GM18867 (cell line): Measurements from ENCODE around the gene KLB.
"Not testable (repeated sequence)": the region's sequence is repeated elsewhere in the genome, so short reads cannot be mapped to it uniquely, and the experiment has no call there.

Experiments used
- ATAC-seq: cut with Tn5 transposase; IDR thresholded peaks from one replicate; pipeline ENCODE4 v1.9.1; 2021; ENCODE audit warnings: mild to moderate bottlenecking, moderate library complexity; ENCODE audit not compliant: unreplicated experiment

The KLB gene

DNA sequence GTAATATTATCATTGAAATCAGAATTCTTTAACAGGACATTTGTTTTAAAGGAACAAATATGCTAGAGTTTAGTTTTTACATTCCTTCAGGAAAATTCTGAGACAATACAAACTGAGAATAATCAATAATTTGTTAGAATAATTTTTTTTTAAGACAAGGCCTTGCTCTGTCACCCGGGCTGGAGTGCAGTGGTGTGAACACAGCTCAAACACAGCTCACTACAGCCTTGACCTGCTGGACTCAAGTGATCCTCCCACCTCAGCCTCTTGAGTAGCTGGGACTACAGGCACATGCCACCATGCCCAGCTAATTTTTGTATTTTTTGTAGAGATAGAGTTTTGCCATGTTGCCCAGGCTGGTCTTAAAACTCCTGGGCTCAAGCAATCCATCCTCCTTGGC, 18.6 kb downstream of the KLB start:
- ATAC-seq = not testable (repeated sequence)

DNA sequence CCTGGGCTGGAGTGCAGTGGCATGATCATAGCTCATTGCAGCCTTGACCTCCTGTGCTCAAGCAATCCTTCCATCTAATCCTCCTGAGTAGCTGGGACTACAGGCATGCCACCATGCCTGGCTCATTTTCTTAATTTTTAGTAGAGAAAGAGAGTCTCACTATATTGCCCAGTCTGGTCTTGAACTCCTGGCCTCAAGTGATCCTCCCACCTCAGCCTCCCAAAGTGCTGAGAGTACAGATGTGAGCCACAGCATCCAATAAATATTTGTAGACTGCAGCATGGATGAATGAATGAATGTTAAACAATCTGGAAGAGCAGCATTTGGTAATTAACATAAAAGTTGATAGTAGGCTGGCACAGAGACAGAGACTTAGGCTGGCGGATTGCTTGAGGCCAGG, 20.0 kb downstream of the KLB start:
- ATAC-seq = no peak

DNA sequence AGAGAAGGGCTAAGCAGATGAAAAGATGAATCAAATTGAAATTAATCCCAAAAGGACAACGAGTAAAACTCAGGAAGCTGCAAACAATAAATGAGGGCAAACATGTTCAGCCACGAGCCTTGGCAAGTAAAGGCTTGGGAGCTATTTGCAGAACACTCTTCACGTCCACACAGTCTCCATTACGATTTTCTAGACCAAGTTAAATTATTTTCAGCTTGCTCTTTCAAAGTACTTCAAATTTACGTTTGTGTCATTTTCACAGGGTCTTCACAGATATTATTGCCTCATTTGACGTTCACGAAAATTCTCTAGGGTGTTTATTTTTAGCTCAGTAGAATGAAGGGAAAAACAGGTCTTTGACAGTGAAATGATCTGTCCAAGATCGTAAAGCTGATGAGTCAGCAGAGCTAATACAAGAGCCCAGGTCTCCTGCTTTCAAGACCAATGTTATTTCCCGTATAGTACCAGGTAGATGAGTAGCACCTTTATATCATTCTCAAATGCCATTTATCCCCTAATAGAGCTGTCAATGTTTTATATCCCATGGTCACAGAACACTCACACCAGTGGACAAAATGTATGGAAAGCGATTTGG, 20.9 kb downstream of the KLB start:
- ATAC-seq = no peak

DNA sequence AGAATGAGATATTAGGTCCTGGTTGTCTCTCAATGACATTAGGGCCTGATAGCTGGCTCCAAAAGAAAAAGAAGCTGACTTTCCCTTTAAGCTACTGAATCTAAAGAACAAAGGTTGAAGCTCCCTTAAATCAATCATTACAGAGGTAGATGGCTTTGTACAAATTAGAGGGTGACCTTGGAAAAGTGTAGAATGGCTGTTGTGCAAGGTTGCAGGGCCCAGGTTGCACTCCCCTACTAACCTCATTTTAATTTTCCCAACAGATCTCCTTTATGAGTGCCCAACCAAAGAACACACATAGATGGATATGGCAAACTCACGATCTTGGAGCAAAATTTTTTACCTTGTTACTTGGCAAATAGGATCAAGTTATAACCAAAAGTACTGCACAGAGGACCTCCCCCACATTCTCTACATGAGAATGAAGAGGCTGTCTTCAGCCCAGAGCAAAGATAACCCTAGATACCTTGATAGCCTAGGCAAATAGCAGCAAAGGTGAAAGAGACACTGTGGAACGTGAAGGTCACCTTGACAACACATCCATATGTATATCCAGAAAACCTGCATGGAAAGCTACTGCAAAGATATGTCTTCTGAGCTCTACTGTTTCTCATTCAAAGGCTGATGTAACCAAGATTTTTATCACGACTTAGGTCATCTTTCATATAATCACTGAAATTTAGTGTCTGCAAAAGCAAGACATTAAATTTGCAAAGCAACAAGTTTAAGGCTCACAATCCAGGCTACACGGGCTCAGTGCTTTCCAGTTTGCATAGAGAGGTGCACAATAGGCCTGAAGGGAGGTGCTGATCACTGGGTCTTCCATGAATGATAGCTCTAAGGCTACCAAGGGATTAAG, 23.0 kb downstream of the KLB start:
- ATAC-seq = no peak

DNA sequence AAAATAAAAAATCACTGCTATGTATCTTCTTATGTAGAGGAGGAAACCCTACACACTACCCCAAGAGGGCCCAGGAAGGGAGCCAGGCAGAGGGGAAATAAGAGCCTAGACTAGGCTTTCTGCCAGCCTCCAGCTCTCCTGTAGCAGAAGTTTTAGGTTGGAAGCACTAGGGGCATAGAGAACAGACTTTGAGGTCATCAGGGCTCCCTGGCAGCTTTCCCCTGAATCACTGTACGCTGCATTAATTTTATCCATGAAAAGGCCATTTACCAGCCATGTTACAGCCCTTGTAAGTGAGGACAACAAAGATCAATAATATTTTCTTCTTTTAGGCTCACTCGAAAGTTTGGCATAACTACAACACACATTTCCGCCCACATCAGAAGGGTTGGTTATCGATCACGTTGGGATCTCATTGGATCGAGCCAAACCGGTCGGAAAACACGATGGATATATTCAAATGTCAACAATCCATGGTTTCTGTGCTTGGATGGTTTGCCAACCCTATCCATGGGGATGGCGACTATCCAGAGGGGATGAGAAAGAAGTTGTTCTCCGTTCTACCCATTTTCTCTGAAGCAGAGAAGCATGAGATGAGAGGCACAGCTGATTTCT, 27.3 kb downstream of the KLB start:
- no peak for ATAC-seq

DNA sequence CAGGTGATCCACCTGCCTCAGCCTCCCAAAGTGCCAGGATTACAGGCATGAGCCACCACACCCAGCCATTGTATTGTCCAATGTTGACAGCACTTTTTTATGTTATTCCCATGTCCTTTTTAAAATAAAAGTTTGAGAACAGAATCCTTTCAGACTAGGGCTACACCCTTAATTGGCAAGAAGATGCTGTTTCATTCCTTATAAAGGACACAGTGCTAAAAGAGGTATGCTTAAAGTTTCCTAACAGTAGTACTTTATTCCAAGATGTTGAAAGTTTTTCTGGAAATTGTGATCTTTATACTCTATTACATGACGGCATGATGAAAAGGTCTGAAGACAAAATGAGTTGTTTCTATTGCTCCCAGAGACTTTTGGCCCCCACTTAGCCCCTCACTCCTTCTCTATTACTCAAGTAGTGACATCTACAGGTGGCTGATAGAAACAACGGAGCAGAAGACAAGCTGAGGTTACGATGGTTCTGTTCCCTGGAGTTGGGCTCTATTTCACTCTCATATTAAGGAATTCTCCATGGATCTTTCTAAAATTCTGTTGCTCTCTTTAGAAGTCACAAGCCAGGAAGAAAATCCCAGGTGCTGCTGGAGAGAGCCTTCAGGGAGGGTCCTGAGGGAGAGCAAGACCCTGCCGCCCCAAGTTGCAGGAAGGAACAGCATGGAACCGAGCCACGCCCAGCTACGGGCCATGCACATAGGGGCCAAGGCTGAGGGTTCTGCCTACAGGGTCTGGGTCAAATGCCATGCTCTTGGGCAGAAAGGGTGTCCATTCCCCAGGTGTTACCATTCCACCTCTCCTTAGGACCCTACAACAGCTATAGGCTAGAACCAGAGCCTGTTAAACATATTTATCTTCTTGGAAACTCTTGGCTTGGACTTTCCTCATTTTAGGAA, 29.2 kb downstream of the KLB start:
- no peak for ATAC-seq

DNA sequence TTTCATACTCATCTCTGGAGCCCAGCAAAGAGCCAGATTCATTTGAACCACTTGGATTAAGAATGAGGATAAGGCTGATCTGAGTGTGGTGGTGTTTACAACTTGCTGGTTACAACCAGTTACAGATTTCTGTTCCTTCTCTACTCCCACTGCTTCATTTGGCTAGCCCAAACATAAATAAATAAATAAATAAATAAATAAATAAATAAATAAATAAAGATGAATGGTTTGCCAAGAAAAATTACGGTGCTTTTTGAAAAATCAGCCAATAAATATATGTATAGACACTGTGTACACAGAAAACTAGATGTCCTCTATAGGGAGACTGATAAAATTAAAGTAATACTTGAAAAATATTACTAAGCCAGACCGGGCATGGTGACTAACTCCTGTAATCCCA, 34.9 kb downstream of the KLB start:
- no peak for ATAC-seq

DNA sequence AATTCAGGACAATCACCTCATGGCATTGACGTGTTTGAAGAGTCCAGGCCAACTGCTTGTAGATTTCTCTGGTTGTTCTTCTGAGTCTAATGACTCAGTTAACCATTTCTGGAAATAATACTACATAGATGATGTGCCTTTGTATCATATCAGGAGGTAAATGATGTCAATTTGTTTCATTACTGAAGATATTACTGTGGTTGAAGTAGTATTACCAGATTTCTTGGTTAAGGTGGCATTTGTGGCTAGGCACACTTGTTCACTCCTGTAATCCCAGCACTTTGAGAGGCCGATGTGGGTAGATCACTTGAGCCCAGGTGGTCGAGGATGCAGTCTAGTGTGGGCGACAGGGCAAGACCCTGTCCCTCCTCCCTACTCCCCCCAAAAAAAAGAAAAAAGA, 36.3 kb downstream of the KLB start:
- ATAC-seq = no peak

DNA sequence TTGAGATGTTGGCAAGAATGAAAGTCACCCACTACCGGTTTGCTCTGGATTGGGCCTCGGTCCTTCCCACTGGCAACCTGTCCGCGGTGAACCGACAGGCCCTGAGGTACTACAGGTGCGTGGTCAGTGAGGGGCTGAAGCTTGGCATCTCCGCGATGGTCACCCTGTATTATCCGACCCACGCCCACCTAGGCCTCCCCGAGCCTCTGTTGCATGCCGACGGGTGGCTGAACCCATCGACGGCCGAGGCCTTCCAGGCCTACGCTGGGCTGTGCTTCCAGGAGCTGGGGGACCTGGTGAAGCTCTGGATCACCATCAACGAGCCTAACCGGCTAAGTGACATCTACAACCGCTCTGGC, 39.7 kb downstream of the KLB start:
- no peak for ATAC-seq

DNA sequence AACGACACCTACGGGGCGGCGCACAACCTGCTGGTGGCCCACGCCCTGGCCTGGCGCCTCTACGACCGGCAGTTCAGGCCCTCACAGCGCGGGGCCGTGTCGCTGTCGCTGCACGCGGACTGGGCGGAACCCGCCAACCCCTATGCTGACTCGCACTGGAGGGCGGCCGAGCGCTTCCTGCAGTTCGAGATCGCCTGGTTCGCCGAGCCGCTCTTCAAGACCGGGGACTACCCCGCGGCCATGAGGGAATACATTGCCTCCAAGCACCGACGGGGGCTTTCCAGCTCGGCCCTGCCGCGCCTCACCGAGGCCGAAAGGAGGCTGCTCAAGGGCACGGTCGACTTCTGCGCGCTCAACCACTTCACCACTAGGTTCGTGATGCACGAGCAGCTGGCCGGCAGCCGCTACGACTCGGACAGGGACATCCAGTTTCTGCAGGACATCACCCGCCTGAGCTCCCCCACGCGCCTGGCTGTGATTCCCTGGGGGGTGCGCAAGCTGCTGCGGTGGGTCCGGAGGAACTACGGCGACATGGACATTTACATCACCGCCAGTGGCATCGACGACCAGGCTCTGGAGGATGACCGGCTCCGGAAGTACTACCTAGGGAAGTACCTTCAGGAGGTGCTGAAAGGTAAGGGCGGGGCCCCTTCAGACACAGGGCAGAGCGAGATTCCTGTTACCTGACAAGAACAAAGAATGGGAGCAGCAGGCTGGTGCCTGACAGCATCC, 40.3 kb downstream of the KLB start:
- ATAC-seq = peak; percentile 76

DNA sequence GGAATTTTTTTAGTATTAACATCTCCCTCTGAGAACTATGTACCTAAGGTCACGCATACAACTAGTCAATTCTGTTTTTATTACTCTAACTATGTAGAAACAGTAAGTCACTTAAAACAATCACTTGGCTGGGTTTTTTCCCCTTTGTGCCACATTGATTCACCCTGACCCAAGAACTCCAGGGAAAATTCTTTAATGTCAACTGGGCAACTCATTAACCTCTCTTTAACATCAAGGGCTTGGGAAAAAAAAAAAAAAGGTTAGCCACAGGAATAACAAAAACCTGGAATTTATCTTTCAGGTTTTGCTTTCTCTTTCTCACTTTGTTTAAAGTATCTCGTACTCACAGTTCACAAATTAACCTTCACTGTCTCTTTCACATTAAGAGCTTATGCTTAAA, 43.9 kb downstream of the KLB start:
- ATAC-seq = no peak

DNA sequence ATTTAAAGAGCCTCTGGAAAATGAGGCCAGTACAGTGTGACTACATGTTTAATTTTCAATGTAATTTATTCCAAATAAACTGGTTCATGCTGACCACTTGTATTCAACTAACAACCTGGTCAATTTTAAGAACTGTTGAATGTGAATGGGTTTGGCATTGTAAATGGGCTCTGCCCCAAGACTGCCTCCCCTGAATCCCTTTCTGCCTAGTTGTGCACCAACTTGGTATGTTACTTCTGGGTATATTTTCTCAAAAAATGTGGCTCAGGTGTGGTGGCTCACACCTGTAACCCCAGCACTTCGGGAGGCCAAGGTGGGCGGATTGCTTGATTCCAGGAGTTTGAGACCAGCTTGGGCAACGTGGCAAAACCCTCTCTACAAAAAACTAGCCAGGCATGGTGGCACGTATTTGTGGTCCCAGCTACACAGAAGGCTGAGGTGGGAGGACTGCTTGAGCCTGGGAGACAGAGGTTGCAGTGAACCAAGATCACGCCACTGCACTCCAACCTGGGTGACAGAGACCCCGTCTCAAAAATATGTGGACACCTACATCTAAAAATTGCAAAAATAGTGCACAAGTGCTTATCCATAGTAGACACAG, 44.8 kb downstream of the KLB start:
- ATAC-seq = no peak

DNA sequence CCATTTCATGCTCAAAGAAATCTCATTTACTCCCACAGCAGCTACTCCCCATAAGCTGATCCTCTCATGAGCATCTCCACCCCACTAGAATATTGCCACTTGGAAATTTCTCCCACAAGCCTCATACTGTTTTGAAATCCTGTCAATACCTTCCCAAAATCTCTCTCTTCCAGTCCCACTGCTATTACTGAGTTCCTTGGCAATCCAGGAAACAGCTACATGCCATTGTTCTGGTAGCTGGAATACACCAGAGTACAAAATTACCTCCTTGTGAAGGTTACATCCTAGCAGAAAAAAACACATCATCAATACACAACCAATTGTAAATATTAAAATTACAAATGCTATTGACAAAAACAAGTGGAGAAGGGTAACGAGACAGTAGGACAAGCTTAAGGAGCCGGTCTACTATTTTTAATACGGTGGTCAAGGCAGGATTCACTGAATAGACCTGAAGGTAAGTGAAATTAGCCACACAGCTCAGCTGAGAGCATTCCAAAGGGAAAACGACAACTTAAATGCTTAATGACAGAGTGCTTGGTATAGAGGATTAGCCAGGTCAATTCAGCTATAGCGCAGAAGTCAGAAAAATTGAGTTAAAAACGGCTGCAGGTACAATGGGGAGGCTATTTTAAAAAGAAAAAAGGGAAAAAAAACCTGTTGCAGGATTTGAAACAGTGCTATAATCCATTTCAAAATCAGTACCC, 45.6 kb downstream of the KLB start:
- ATAC-seq = no peak

DNA sequence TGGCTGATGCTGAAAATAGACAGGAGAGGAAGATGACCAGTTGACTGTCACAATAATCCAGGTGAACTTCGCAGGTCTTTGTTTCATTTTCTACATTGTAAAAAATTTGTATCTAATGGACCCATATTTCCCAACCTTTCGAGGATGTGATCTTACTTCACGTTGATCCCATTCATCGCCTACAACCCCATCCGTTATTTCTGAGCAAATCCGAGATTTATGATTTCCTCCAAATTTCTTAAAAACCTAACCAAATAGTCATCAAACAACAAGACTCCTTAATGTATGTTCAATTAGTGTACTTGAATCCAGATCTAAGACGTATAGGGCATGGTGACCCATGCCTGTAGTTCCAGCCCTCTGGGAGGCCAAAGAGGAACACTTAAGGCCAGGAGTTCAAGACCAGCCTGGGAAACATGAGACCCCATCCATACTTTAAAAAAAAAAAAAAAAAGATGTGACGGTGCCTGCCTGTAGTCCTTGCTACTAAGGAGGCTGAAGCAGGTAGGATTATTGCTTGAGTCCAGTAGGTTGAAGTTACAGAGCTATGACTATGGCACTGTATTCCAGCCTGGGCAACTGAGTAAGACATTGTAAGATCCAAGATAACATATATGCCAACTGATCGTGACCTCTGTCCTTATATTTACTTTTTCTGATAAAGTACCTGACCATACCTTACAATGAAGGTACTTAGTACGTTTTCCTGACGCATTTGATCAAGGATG, 46.3 kb downstream of the KLB start:
- ATAC-seq = no peak

DNA sequence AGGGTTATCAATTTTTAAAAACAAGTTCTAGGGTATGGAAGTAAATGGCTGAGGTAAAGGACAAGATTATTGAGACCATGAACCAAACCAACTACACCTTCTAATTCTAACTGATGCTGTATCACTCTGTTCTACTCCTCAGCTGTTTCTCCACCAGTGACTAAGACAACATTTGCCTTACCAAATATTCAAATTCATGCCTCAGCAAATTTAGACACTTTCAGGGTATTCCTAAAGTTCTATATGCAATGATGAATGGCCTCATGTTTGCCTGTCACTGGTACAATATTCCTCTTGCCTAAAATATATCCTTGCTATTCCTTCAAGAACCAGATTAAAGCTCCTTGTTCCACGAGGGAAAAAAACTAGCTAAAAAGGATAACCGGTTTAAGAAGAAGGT, 47.0 kb downstream of the KLB start:
- ATAC-seq = no peak

DNA sequence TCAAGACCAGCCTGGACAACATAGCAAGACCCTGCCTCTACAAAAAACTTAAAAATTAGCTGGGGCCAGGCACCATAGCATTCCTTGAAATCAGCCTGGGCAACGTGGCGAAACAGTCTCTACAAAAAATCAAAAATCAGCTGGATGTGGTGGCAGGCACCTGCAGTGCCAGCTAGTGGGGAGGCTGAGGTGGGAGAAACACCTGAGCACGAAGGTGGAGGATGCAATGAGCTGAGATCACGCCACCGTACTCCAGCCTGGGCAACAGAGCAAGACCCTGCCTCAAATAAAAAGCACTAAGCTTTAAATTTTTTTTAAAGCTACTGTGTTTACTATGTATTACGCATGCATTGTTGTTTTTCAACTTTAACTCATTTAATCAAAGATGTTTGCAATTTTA, 48.8 kb downstream of the KLB start:
- ATAC-seq = no peak

DNA sequence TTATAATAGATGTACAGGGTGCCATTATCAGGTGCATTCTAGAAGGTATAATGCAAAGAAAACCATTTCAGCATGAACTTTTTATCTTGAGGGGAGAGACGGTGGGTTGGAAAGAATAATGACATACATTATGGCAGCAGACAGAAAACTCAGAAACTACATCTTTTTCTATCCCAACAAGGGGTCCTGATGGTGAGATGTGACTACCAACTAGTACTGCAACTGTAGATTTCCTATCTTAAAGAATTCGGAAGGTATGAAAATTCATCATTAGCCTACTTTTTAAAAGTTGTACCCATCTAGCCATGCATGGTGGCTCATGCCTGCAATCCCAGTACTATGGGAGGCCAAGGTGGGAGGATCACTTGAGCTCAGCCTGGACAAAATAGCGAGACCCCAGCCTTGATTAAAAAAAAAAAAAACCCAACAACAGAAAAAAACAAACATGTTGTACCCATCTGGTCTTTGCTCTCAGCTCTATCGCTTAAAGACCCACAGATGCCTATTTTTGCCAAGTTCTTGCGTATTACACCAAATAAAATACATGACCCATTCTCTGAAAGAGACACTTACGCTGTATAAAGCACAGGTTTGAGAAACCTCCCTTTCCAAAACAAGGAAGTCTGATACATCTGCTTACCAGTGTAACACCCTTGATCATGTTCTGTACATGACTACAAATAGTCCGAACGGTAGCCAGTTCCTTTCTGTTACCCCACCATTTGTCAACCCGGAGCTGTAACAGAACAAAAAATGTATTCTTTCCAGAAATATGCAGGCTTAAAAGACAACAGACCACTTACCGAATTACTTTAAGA, 50.4 kb downstream of the KLB start:
- no peak for ATAC-seq

DNA sequence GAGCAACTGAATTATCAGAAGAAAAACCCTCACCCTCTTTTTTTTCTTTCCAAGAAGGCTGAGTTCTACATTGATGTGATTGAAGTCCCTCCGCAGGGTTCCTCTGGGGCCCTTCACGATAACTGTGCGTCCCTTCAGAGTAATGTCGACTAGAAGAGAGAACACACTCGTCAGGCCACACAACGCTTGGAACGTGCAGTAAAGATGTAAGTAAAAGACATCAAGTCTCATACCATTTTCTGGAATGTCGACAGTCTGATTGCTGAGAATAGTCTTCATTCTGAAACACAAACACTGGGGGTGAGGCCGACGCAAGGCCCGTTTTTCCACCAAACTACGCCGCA, 51.4 kb downstream of the KLB start:
- peak; percentile 2 for ATAC-seq
